CD4-positive, alpha-beta T cell treated with Interferon alpha-2 for 1 hour (primary cell): ENCODE results near the gene PRRC2B.
"Not testable (repeated sequence)": the region's sequence is repeated elsewhere in the genome, so short reads cannot be mapped to it uniquely, and the experiment has no call there.

ENCODE experiments used
- DNase-seq, 2 donors: peaks; one replicate each; pipeline ENCODE4 v3.0.0-alpha.2; 2020 to 2022

Gene PRRC2B

GRCh38 chr9:131387394-131387793 lies 6.5 kb upstream of the PRRC2B start:
- DNase-seq: no peak

- DNase-seq: no peak
Measured at GRCh38 chr9:131391020-131391419, 2.9 kb upstream of the PRRC2B start.

- no peak for DNase-seq
Measured at GRCh38 chr9:131391504-131391903, 2.4 kb upstream of the PRRC2B start.

GRCh38 chr9:131394464-131395156 lies 724 bp downstream of the PRRC2B start:
- DNase-seq: peak; percentile 14 to 57

GRCh38 chr9:131395157-131396098 lies 1.5 kb downstream of the PRRC2B start:
- peak; percentile 76 to 79 for DNase-seq

GRCh38 chr9:131396099-131396479 lies 2.2 kb downstream of the PRRC2B start:
- DNase-seq: not testable (repeated sequence)

GRCh38 chr9:131396626-131397025 lies 2.7 kb downstream of the PRRC2B start:
- no peak for DNase-seq

- DNase-seq: no peak
Measured at GRCh38 chr9:131397100-131397790, 3.4 kb downstream of the PRRC2B start.

GRCh38 chr9:131398204-131398603 lies 4.3 kb downstream of the PRRC2B start:
- DNase-seq: peak; percentile 63 to 80

- no peak for DNase-seq
Measured at GRCh38 chr9:131399972-131400371, 6.1 kb downstream of the PRRC2B start.

- no peak for DNase-seq
Measured at GRCh38 chr9:131400627-131401026, 6.7 kb downstream of the PRRC2B start.

- no peak for DNase-seq
Measured at GRCh38 chr9:131402073-131402472, 8.2 kb downstream of the PRRC2B start.

- DNase-seq: no peak
Measured at GRCh38 chr9:131402738-131403492, 9.0 kb downstream of the PRRC2B start.

- no peak for DNase-seq
Measured at GRCh38 chr9:131403493-131403773, 9.5 kb downstream of the PRRC2B start.

- no peak for DNase-seq
Measured at GRCh38 chr9:131404581-131404980, 10.7 kb downstream of the PRRC2B start.

- no peak for DNase-seq
Measured at GRCh38 chr9:131404987-131405386, 11.1 kb downstream of the PRRC2B start.

- DNase-seq: peak in 1 of 2 donors; percentile 30
Measured at GRCh38 chr9:131405428-131405827, 11.5 kb downstream of the PRRC2B start.

GRCh38 chr9:131405858-131406537 lies 12.1 kb downstream of the PRRC2B start:
- DNase-seq: no peak

GRCh38 chr9:131406563-131407436 lies 12.9 kb downstream of the PRRC2B start:
- peak in 1 of 2 donors; percentile 31 for DNase-seq

- DNase-seq: peak; percentile 50 to 66
Measured at GRCh38 chr9:131407717-131408195, 13.9 kb downstream of the PRRC2B start.

- DNase-seq: no peak
Measured at GRCh38 chr9:131409458-131409992, 15.6 kb downstream of the PRRC2B start.
